ENCODE results near the gene TEX101.

DNA sequence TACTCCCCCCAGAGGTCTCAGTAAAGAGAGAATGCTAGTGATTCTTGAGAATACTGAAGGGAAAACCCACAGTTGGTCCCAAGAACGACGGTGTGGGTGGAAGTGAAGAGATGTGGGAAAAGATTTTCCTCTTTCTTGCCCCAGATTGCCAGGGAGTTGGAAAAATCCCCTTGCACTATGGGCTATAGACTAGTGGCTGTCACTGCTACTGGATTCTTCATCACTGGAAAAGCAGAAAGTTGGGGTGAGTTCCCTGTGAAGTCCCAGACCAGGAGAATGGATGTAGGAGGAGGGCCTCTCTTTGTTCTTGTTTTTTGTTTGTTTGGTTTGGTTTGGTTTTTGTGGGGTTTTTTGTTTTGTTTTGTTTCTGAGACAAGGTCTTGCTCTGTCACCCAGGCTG lies 39.3 kb downstream of the TEX101 start:
- TF ChIP-seq, protein P1, sequence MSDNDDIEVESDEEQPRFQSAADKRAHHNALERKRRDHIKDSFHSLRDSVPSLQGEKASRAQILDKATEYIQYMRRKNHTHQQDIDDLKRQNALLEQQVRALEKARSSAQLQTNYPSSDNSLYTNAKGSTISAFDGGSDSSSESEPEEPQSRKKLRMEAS (IDR thresholded peaks at IDR 0.05; ENCODE audit: low read depth, low read length): no peak
- TF ChIP-seq, protein P2, sequence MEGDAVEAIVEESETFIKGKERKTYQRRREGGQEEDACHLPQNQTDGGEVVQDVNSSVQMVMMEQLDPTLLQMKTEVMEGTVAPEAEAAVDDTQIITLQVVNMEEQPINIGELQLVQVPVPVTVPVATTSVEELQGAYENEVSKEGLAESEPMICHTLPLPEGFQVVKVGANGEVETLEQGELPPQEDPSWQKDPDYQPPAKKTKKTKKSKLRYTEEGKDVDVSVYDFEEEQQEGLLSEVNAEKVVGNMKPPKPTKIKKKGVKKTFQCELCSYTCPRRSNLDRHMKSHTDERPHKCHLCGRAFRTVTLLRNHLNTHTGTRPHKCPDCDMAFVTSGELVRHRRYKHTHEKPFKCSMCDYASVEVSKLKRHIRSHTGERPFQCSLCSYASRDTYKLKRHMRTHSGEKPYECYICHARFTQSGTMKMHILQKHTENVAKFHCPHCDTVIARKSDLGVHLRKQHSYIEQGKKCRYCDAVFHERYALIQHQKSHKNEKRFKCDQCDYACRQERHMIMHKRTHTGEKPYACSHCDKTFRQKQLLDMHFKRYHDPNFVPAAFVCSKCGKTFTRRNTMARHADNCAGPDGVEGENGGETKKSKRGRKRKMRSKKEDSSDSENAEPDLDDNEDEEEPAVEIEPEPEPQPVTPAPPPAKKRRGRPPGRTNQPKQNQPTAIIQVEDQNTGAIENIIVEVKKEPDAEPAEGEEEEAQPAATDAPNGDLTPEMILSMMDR (IDR thresholded peaks at IDR 0.05; ENCODE audit: low read depth, low read length): no peak

All from NB4 (cell line).